Esophagus muscularis mucosa (tissue), 4 donors: ENCODE data around the gene PSAP.

Experiments
- CTCF ChIP-seq, 3 experiments: fragments of 200-600 bp in 2 of 3; fragments of 450-650 bp in 1 of 3; sonication (generic) in 2 of 3; IDR thresholded peaks; one replicate each; pipeline ENCODE4 v1.5.1; 2017 to 2019; ENCODE audit warnings: antibody characterized with exemption in 3 of 3, mild to moderate bottlenecking in 2 of 3, moderate library complexity in 1 of 3
- EP300 ChIP-seq: sonication (generic); formaldehyde crosslinking; IDR thresholded peaks from one replicate; pipeline ENCODE4 v1.6.1; 2017; ENCODE audit warnings: antibody characterized with exemption
- POLR2A ChIP-seq: fragments of 450-650 bp; IDR thresholded peaks from one replicate; pipeline ENCODE4 v1.6.1; 2017; ENCODE audit warnings: antibody characterized with exemption, moderate library complexity, mild to moderate bottlenecking, low read depth
- POLR2AphosphoS5 ChIP-seq, 2 donors: sonication (generic); formaldehyde crosslinking; IDR thresholded peaks; one replicate each; pipeline ENCODE4 v1.6.1; 2017; ENCODE audit warnings: antibody characterized with exemption in 2 of 2

GRCh38 chr10:71783917-71784678, 67.0 kb downstream of the PSAP start:
- no peak for TF ChIP-seq POLR2A
- TF ChIP-seq CTCF (IDR thresholded peaks at IDR 0.05): no peak
- TF ChIP-seq POLR2AphosphoS5 (IDR thresholded peaks at IDR 0.05): no peak
- TF ChIP-seq EP300: no peak
